HG03060 (cell line): ENCODE data around the gene CD1C.
"Not testable (repeated sequence)": the region's sequence is repeated elsewhere in the genome, so short reads cannot be mapped to it uniquely, and the experiment has no call there.

Experiments
- ATAC-seq: cut with Tn5 transposase; IDR thresholded peaks from one replicate; pipeline ENCODE4 v1.9.1; 2021; ENCODE audit warnings: low read depth, moderate number of reproducible peaks; ENCODE audit not compliant: unreplicated experiment

Gene CD1C

GRCh38 chr1:158327481-158327880 lies 37.8 kb downstream of the CD1C start:
- no peak for ATAC-seq

- no peak for ATAC-seq
These were observed 38.7 kb downstream of the CD1C start for GRCh38 chr1:158328426-158328825.

GRCh38 chr1:158329300-158329699 lies 39.6 kb downstream of the CD1C start:
- ATAC-seq: no peak

- no peak for ATAC-seq
These were observed 40.0 kb downstream of the CD1C start for GRCh38 chr1:158329733-158330132.

GRCh38 chr1:158330391-158331105 lies 40.8 kb downstream of the CD1C start:
- ATAC-seq: no peak

GRCh38 chr1:158331106-158331425 lies 41.3 kb downstream of the CD1C start:
- no peak for ATAC-seq

- no peak for ATAC-seq
These were observed 41.9 kb downstream of the CD1C start, which contains the start of gene CD1B for GRCh38 chr1:158331481-158332150. CD1B (minus strand) TSS chr1:158331531; CDS start chr1:158331423, 108 bp downstream.

GRCh38 chr1:158333405-158334155 lies 43.9 kb downstream of the CD1C start:
- ATAC-seq: no peak

GRCh38 chr1:158334526-158335212 lies 44.9 kb downstream of the CD1C start:
- no peak for ATAC-seq

GRCh38 chr1:158335213-158335532 lies 45.5 kb downstream of the CD1C start:
- no peak for ATAC-seq

GRCh38 chr1:158336413-158336812 lies 46.7 kb downstream of the CD1C start:
- not testable (repeated sequence) for ATAC-seq
